A549 (cell line): Measurements from ENCODE around the gene SEMA3B.

Experiments used
- CBX8 ChIP-seq: fragments of 200-600 bp; sonication (generic); IDR thresholded peaks from 2 replicates; pipeline ENCODE4 v1.6.1; 2016
- CTCF ChIP-seq: fragments of >200 bp; sonication (Bioruptor Twin); formaldehyde crosslinking; IDR thresholded peaks from 3 replicates; pipeline ENCODE4 v1.5.1; 2016
- EP300 ChIP-seq, 2 experiments: fragments of >200 bp; sonication (Bioruptor Twin); formaldehyde crosslinking; IDR thresholded peaks; 2 replicates in 1 of 2; 3 replicates in 1 of 2; pipeline ENCODE4 v1.6.1; 2016 to 2017
- HMGXB4 ChIP-seq: fragments of 250-450 bp; sonication (Bioruptor Pico); IDR thresholded peaks from 2 replicates; pipeline ENCODE4 v1.5.0; 2021; ENCODE audit warnings: mild to moderate bottlenecking, moderate library complexity, borderline replicate concordance
- JUN ChIP-seq, 2 experiments: fragments of >200 bp; sonication (Bioruptor Twin); formaldehyde crosslinking; IDR thresholded peaks; 2 replicates in 1 of 2; 3 replicates in 1 of 2; pipeline ENCODE4 v1.6.1; 2016 to 2017
- KDM5A ChIP-seq: fragments of 200-600 bp; sonication (generic); IDR thresholded peaks from 2 replicates; pipeline ENCODE4 v1.6.1; 2016; ENCODE audit warnings: antibody characterized with exemption, mild to moderate bottlenecking
- PBX3 ChIP-seq: IDR thresholded peaks from 2 replicates; pipeline ENCODE4 v1.6.1; 2012
- PHF8 ChIP-seq: fragments of 200-600 bp; sonication (generic); IDR thresholded peaks from 2 replicates; pipeline ENCODE4 v1.6.1; 2016; ENCODE audit warnings: low read depth, mild to moderate bottlenecking, antibody characterized with exemption, moderate library complexity, borderline replicate concordance
- POLR2A ChIP-seq: IDR thresholded peaks from 2 replicates; pipeline ENCODE4 v1.6.1; 2012; ENCODE audit warnings: mild to moderate bottlenecking, low read length
- RAD21 ChIP-seq, 2 experiments: fragments of >200 bp in 1 of 2; sonication (Bioruptor Twin) in 1 of 2; formaldehyde crosslinking in 1 of 2; IDR thresholded peaks in 1 of 2; conservative IDR thresholded peaks in 1 of 2; 2 replicates in 1 of 2; 3 replicates in 1 of 2; pipeline ENCODE4 v1.6.1; 2012 to 2018; ENCODE audit warnings: inconsistent platforms in 1 of 2
- RCOR1 ChIP-seq: fragments of 150-350 bp; IDR thresholded peaks from 2 replicates; pipeline ENCODE4 v1.6.1; 2014; ENCODE audit warnings: antibody characterized with exemption, low read length, low read depth
- RNF2 ChIP-seq: fragments of 200-600 bp; sonication (generic); IDR thresholded peaks from 2 replicates; pipeline ENCODE4 v1.6.1; 2016; ENCODE audit warnings: low read depth, mild to moderate bottlenecking, antibody characterized with exemption, moderate library complexity, borderline replicate concordance
- USF2 ChIP-seq: fragments of 450-650 bp; IDR thresholded peaks from 2 replicates; pipeline ENCODE4 v1.6.1; 2014; ENCODE audit warnings: antibody characterized with exemption

GRCh38 chr3:50323614-50324199 lies 54.8 kb downstream of the SEMA3B start:
- TF ChIP-seq POLR2A (no peak), USF2 (no peak), CTCF (no peak), JUN (IDR thresholded peaks at IDR 0.05) (no peak), RNF2 (no peak), PHF8 (no peak), HMGXB4 (CRISPR knock-in tag) (no peak), EP300 (IDR thresholded peaks at IDR 0.05) (no peak), RAD21 (conservative IDR thresholded peaks at IDR 0.05 in 1 of 2, IDR thresholded peaks at IDR 0.05 in 1 of 2) (no peak), PBX3 (no peak), CBX8 (no peak), RCOR1 (no peak), KDM5A (no peak)
